RWPE2 (cell line): Measurements from ENCODE around the gene NPR1.
"Not testable (repeated sequence)": the region's sequence is repeated elsewhere in the genome, so short reads cannot be mapped to it uniquely, and the experiment has no call there.

Experiments
- ATAC-seq: fragments of 200-7000 bp; cut with Tn5 transposase; 3 replicates; pipeline ENCODE4 v1.9.1; 2021; ENCODE audit warnings: low read depth
- DNase-seq: peaks from one replicate; pipeline ENCODE4 v3.0.0-alpha.2; 2020; ENCODE audit warnings: low spot score
- H3K27ac ChIP-seq: fragments of 450-650 bp; 2 replicates; pipeline ENCODE4 v1.5.1; 2017; ENCODE audit warnings: mild to moderate bottlenecking; ENCODE audit not compliant: poor library complexity, severe bottlenecking
- H3K27me3 ChIP-seq: fragments of 250-450 bp; sonication (Bioruptor Pico); 2 replicates; pipeline ENCODE4 v1.5.1; 2021; ENCODE audit warnings: mild to moderate bottlenecking, moderate library complexity; ENCODE audit not compliant: insufficient read depth, poor library complexity, severe bottlenecking
- H3K36me3 ChIP-seq: fragments of 250-450 bp; sonication (Bioruptor Pico); 2 replicates; pipeline ENCODE4 v1.5.1; 2020; ENCODE audit warnings: low read depth, mild to moderate bottlenecking, moderate library complexity
- H3K4me1 ChIP-seq: fragments of 250-450 bp; sonication (Bioruptor Pico); 2 replicates; pipeline ENCODE4 v1.5.1; 2021; ENCODE audit warnings: mild to moderate bottlenecking, moderate library complexity; ENCODE audit not compliant: insufficient read depth, poor library complexity, severe bottlenecking
- H3K4me3 ChIP-seq: fragments of 250-450 bp; sonication (Bioruptor Pico); 2 replicates; pipeline ENCODE4 v1.5.1; 2021; ENCODE audit warnings: mild to moderate bottlenecking, moderate library complexity; ENCODE audit not compliant: severe bottlenecking
- H3K9me3 ChIP-seq: fragments of 250-450 bp; sonication (Bioruptor Pico); 2 replicates; pipeline ENCODE4 v1.5.1; 2021; ENCODE audit warnings: mild to moderate bottlenecking, moderate library complexity; ENCODE audit not compliant: severe bottlenecking
- TF ChIP-seq, protein P1 (sequence below): fragments of 450-650 bp; IDR thresholded peaks from one replicate; pipeline ENCODE4 v1.5.1; 2017; ENCODE audit warnings: mild to moderate bottlenecking, moderate library complexity; ENCODE audit not compliant: poor library complexity, severe bottlenecking

Gene NPR1

DNA sequence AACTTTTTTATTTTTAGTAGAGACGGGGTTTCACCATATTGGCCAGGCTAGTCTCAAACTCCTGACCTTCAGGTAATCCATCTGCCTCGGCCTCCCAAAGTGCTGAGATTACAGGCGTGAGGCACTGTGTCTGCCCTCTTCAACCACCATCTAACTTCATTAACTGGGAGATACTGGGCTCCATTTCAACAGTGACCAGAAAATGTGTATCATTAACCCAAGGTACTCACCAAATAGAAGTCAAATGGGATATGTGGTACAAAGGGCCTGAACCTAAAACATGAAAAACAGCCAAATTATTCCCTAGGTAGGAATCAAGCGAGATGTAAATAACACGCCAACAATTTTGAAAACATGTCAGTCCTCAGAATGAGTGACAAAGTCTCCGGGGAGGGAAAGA lies 8.9 kb upstream of the NPR1 start:
- H3K27me3 ChIP-seq: no peaks in the 10 kb centered on the region
- TF ChIP-seq, protein P1, sequence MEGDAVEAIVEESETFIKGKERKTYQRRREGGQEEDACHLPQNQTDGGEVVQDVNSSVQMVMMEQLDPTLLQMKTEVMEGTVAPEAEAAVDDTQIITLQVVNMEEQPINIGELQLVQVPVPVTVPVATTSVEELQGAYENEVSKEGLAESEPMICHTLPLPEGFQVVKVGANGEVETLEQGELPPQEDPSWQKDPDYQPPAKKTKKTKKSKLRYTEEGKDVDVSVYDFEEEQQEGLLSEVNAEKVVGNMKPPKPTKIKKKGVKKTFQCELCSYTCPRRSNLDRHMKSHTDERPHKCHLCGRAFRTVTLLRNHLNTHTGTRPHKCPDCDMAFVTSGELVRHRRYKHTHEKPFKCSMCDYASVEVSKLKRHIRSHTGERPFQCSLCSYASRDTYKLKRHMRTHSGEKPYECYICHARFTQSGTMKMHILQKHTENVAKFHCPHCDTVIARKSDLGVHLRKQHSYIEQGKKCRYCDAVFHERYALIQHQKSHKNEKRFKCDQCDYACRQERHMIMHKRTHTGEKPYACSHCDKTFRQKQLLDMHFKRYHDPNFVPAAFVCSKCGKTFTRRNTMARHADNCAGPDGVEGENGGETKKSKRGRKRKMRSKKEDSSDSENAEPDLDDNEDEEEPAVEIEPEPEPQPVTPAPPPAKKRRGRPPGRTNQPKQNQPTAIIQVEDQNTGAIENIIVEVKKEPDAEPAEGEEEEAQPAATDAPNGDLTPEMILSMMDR: no peak
- no peaks in the 10 kb centered on the region for H3K9me3 ChIP-seq
- H3K4me1 ChIP-seq: no peaks in the 10 kb centered on the region
- H3K36me3 ChIP-seq: peaks cover 56% of the 10 kb centered on the region
- no peak for DNase-seq
- ATAC-seq: no peak
- H3K4me3 ChIP-seq: peak overlapping the region; percentile 67
- H3K27ac ChIP-seq: peak overlapping the region; percentile 50

DNA sequence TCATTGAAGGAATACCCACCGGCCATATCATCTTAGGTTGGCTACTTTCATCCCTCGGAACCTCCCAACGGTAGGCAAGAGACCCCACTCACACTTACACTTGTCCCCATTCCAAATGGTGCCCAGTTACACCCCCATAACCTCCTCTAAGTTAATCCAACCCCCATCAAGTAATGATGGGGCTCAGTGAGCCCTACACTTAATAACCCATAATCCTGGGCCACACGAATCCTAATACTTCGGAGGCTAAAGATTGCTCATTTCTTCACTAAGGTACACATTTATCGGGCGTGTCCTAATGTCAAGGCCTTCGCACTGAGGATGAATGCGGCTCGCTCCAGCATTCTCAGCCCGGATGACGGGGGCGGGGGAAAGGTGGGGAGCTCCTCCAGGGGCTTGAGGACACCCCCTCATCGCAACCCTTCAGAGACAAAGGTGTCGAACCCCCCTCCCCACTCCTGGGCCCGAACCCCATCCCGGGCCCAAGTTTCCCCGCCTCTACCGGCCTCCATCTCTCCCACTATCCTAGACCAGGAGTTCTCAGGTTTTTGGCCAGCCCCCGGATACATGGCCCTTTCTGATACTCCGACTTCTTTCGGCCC lies 8.1 kb upstream of the NPR1 start:
- ATAC-seq (peak; percentile 3; the same call in 2 of the 3 replicates), DNase-seq (no peak)
- H3K27ac ChIP-seq: peak overlapping the region; percentile 50

DNA sequence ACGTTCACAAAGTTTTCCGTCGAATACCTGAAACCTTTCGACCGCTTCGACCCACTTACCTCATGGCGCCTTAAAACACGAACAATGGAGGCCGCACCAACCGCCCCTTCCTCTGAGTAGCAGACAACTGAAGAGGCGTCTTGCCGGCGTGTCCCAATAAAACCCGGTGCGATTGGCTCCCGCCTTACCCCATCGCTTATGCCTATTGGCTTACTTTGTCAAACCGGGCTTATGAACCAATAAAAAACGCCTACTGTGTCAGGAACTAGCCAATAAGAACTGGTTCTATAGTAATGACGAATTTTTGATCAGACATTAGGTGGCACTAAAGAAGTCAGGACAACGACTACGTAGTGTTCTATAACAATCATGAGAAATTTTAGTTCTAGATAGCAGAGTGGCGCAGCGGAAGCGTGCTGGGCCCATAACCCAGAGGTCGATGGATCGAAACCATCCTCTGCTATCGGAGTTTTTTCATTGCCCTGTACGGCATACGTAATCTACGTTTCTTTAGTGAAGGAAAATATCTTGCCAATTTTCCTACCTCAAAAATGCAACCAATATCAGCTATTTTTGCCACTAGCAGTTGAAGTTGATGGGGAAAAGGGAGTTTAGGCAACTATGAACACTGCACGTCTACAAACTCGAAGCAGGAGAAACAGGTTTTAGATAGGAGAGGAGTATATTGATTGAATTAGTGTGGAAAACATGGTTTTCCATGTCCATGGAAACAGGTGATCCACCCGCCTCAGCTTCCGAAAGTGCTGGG lies 7.4 kb upstream of the NPR1 start, which contains the start of gene ILF2:
TSS of gene ILF2 (minus strand) at position 135 of the 769 bp plus-strand sequence. CDS start at position 64, 71 bp downstream.
- peak within 1 kb of the TSS; percentile 67 for H3K4me3 ChIP-seq
- H3K27me3 ChIP-seq: no peaks in the 10 kb centered on the region
- H3K9me3 ChIP-seq: no peaks in the 10 kb centered on the region
- ATAC-seq (peak; percentile 91), DNase-seq (peak; percentile 95)
- TF ChIP-seq, protein P1: peak; percentile 35
- H3K4me1 ChIP-seq: no peaks in the 10 kb centered on the region
- H3K27ac ChIP-seq: peak within 1 kb of the TSS; percentile 74
- H3K36me3 ChIP-seq: peaks cover 42% of the 10 kb centered on the region

More for the DNA sequence above, 8.1 kb upstream of the NPR1 start:
- TF ChIP-seq, protein P1: no peak
- H3K9me3 ChIP-seq: no peaks in the 10 kb centered on the region
- peaks cover 49% of the 10 kb centered on the region for H3K36me3 ChIP-seq
- H3K4me3 ChIP-seq: peak overlapping the region; percentile 67
- H3K4me1 ChIP-seq: no peaks in the 10 kb centered on the region
- no peaks in the 10 kb centered on the region for H3K27me3 ChIP-seq

DNA sequence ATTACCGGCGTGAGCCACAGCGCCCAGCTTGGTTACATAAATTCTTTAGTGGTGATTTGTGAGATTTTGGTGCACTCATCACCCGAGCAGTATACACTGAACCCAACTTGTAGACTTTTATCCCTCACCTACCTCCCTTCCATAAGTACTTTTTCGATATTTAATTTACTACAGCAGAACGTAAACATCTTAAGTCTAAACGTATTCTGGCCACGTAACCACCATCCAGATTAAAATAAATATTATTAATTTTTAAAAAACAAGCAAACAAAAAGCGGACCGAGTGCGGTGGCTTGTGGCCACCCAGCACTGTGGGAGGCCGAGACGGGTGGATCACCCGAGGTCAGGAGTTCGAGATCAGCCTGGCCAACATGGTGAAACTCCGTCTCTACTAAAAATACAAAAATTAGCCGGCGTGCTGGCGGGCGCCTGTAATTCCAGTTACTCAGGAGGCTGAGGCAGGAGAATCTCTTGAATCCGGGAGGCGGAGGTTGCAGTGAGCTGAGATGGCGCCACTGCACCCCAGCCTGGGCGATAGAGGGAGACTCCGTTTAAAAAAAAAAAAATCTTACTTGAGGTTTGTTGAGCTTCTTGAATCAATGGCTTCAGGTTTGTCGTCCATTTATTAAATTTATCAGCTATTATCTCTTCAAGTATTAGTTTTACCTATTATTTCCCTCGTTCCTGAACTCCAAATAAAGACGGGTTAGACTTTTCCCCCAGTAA lies 6.7 kb upstream of the NPR1 start:
- H3K36me3 ChIP-seq: peaks cover 34% of the 10 kb centered on the region
- H3K9me3 ChIP-seq, H3K4me1 ChIP-seq, H3K27me3 ChIP-seq, DNase-seq: not testable (repeated sequence)
- H3K27ac ChIP-seq: peak overlapping the region; percentile 74
- peak; percentile 74 for ATAC-seq
- H3K4me3 ChIP-seq: peak overlapping the region; percentile 43

DNA sequence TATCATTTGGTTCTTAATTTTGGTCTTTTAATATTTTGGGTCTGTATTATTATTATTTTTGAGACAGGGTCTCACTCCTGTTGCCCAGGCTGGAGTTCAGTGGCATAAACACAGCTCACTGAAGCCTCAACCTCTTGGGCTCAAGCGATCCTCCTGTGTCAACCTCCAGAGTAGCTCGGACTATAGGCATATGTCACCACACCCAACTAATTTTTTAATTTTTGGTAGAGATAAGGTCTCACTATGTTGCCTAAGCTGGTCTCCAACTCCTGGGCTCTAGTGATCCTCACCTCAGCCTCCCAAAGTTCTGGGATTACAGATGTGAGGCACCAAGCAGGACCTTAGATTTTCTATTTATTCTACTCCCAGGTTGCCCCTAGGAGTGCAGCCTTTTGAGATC lies 5.0 kb upstream of the NPR1 start:
- no peaks in the 10 kb centered on the region for H3K4me1 ChIP-seq
- peaks cover 8% of the 10 kb centered on the region for H3K27me3 ChIP-seq
- DNase-seq (no peak), ATAC-seq (no peak)
- H3K9me3 ChIP-seq: no peaks in the 10 kb centered on the region
- H3K27ac ChIP-seq: no peak overlapping the region
- peaks cover 17% of the 10 kb centered on the region for H3K36me3 ChIP-seq
- no peak overlapping the region for H3K4me3 ChIP-seq
- TF ChIP-seq, protein P1: no peak
